NCI-H524 (cell line): Measurements from ENCODE around the gene KCNIP1.
A peak's percentile ranks its signal among the peaks of the same experiment; 100 is the strongest.

Source experiments
- DNase-seq, 2 experiments: peaks; one replicate each; lab custom pipeline; 2025; lab: John Stamatoyannopoulos, UW

The KCNIP1 gene

DNA sequence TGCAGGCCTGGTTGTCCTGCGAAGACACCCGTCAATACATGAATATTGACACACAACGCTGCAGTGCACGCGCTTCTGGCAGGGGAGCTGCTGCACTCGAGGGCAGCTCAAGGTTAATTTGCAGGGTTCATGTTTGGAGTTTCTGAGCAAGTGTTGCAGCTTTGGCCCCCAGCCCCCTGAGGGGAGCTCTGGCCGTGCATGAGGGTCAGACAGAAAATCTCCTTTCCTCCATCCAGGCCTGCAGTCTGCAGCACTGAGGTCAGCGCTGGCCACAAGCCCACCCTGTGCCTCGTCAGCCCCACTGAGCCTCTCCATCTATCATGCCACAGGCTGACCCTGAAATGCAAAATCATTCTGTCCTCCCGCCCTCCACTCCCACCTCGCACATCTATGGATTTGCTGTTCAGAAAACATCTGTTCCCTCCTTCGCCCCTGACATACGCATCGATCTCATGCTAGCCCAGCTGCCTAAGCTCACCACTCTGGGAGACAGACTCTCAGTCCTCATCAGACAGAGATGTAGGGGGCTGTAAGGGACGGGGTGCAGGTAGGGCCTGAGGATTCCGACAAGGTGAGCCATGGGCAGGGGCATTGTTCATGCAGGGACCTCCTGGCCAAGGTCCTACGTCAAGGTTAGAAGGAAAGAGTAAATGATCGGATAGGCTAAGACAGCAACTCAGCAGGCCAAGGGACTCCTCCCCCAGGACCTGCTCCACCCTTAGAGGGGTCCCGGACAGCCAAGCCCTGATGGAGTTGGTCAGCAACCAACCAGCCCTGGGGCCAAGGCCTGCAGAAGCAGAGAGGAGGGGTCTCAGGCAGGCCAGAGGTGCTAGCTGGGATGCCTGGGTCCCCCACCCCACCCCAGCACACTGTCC lies 125.1 kb downstream of the KCNIP1 start:
- peak; percentile 27 to 70 for DNase-seq

DNA sequence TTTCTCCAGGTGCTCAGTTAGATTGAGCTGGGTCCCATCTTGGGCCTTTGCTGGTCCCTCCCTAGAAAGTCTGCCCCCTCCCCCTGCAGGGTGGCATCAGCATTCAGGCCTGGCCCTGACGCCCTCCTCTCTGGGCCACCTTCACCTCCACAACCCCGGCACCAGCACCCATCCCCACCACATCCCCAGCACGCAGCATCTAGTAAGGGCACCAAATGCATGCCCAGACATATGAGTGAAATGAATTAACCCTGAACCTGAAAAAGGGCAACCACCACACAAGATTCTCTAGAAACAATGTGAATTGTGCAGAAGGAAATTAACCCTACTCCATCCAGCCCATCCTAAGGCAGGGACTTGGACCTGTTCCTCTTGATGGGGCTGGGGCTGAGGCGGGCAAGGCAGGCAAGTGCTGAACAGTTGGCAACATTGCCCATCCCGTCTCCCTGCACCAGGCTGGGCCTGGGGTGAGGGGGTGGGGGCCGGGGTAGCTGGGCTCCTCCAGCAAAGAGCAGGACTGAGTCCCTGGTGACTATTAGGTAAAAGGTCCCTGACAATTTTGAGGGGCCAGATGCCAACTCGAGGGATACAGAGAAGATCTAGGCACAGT lies 125.9 kb downstream of the KCNIP1 start:
- no peak for DNase-seq

GRCh38 chr5:170630226-170630625 lies 126.4 kb downstream of the KCNIP1 start:
- no peak for DNase-seq

- peak in 1 of 2 experiments; percentile 13 for DNase-seq
These were observed 126.9 kb downstream of the KCNIP1 start for GRCh38 chr5:170630711-170631141.

DNA sequence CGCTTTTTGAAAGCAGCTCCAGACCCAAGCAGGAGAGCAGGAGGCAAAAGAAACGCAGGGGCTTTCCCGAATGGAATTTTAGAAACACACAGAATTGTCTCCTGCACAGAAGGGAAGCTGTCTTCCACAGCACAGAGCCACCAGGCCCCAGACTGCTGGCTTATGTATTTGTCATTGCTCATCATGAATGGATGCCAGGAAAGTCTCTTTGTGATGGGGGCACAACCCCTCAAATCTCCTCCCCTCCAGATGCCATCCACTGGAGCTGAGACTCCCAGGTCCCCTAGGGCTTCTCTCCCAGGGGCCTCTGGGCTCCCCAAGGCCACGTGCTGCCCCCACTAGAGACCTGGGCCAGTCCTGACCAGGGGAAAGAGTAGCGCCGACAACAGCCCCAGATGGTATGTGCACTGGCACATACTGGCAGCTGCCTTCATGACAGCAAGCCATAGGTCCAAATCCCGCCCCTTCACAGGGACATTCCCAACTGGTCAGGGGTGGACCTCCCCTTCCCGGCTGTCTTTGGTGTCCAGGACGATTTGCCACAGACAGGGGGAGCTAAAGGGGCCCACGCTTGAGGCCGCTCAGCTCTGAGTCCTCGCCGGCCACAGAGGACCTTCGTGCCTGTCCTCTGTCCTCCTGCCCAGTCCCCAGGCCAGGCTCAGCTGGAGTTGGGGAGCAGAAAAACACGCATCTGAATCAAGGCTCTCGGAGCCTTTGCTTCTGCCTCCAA lies 127.8 kb downstream of the KCNIP1 start:
- DNase-seq, result peak in 1 of 2 experiments; percentile 49

- no peak for DNase-seq
These were observed 128.6 kb downstream of the KCNIP1 start for GRCh38 chr5:170632266-170632984.

GRCh38 chr5:170632985-170633234 lies 129.1 kb downstream of the KCNIP1 start:
- no peak for DNase-seq

- DNase-seq, result peak; percentile 61 to 71
These were observed 129.6 kb downstream of the KCNIP1 start for GRCh38 chr5:170633235-170634081.

DNA sequence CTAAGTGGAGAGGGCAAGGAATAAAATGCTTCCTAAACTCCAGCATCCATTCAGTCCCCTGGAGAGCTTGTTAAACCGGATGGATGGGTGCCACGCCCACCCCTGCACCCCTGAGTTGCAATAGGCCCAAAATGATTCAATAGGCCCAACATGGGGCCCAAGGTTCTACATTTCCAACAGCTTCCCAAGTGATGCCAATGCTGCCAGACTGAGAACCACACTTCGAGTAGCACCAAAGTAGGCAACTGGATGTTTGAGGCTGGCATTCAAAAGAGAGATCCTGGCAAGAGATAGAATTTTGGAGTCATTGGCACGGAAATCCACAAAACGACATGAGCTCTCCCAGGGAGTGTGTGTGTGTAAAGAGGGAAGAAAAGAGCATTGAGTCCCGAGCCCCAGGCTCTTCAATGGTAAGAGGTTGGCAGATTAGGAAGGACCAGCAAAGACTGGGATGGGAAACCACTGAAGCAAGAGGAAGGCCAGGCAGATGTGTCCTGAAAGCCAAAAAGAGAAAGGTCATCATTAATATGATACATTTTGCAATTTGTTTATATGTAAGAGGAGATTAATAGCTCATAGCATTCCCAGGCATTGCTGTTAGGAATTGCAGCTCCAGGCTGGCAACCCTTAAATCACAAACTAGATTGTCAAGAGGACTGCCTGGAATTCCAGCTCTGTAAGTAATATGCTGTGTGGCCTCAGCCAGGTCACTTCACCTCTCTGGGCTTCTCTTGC lies 130.6 kb downstream of the KCNIP1 start:
- no peak for DNase-seq

GRCh38 chr5:170635706-170636105 lies 131.9 kb downstream of the KCNIP1 start:
- DNase-seq, result no peak

DNA sequence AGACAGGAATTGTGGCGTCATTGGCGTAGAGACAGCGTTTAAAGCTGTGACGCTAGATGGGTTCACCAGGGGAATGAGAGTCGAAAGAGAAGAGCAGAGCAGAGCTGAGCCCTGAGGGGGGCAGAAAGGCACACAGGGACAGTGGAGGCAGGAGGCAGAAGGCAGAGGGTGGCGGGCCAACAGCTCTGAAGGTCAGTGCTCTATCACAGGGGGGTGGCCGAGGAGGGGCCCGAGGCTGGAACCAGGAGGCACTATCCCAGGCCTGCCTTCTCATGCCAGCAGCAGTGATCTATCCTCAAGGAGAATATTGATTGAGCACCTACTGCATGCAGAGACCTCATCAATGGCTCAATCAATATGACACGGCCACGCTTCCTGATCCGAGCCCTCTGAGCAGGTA lies 132.4 kb downstream of the KCNIP1 start:
- DNase-seq, result no peak

DNA sequence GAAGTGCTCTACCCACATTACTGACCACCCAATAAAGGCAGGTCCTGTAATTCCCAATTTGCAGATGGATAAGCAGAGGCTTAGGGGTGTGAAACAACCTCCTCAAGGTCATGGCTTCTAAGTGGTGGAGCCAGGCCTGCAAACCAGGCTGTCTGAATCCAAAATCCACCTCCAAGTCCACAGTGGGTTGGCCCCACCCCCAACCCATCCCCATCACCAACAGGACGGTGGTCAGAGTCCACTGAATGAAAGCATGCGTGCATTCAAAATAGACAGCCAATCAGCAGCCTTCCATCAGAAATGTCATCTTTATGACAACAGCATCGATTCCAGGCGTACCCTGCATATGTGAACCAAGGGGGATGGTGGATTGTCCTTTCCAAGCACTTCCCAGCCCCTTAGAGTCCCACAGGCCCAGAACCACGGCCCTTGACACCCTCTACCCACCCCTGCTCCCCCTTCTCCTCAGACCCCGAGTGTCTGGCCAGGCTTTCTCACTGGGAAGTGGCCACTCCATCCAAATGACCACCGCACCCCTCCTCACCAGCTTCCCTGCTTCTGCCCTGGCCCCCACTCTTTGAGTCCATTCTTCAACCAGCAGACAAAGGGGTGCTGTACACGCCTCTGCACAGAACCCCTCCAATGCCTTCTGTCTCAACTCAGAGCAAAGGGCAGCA lies 133.1 kb downstream of the KCNIP1 start:
- no peak for DNase-seq

DNA sequence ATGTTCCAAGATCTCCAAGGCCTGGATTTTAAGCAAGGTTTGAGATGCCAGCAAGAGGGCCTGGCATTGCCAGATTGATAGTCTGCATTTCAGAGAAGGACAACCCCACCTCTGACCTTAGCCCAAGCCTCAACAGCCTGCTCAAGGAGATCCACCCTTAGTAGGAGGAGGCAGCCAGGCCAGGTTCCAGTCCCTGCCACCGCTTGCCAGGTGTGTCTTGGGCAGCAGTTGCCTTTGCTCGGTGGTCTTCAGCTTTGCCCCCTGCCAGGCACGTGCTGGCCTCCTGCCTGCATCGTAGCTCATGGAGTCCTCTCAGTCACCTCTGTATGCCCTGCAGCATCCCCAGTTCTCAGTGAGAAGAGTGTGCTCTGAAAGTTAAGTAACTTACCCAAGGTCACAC lies 134.2 kb downstream of the KCNIP1 start:
- no peak for DNase-seq

DNA sequence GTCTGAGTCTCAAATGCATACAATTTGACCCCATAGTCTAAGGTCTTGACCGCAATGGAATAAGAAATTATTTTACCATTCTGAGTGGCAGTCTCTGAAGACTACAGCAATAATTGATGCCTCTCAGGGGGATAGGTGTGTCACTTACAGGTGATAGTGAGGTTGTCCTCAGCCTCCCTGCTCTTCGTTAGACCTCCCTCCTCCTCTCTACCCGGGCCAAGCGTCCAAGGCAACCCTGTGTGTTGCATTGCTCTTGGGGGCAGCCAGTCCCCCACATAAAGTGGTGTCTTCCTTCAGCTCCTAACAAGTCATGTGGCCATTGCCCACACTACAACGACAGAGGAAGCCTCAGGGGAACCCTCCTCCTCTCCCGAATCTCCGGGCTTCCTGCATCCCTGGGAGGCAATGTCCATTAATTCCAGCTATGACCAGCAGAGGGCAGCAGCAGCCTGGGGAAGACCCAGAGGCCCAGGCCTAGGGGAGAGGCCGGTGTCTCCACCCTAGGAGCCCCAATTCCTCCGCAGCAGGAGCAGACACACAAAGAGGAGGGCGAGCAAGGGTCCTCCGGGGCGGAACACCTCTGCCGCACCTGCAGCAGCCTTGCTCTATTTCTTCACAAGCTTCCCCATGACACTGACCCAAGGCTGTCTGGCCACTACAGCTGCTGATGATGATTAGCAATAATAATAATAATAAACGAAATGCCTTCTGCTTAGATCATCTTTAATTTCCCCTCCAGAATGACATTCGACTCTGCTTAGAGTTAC lies 134.8 kb downstream of the KCNIP1 start:
- peak; percentile 56 to 65 for DNase-seq

DNA sequence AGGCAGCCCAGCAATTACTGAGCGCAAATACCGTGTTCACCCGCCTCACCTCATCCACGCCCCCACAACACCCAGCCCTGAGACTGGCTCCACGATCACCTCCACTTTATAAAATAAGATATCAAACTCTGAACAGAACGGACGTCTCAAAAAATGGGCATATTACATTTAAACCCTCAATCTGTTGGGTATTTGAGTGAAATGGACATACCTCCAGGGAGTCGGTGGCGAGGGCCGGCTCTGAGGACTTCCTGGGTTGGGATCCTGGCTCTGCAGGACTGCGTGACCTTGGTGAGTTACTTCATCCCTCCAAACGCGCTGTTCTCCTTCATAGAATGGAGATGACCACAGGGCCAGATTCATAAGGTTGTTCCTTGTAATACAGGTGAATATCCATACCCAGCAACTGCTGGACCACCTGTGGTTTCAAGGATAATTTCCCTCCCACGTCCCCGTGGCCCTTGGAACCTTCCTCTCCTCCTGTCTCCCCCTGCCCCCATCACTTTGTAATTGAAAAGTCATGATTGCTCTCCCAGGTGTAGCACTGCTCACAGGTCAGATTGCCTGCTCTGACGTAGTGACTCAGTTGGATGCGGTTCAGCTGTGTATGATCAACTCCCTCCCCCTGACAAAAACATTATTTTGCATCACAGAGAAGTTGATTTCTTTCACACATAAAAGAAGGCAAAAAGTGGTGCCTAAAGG lies 135.6 kb downstream of the KCNIP1 start:
- no peak for DNase-seq

GRCh38 chr5:170640731-170641588 lies 137.1 kb downstream of the KCNIP1 start:
- DNase-seq, result no peak

DNA sequence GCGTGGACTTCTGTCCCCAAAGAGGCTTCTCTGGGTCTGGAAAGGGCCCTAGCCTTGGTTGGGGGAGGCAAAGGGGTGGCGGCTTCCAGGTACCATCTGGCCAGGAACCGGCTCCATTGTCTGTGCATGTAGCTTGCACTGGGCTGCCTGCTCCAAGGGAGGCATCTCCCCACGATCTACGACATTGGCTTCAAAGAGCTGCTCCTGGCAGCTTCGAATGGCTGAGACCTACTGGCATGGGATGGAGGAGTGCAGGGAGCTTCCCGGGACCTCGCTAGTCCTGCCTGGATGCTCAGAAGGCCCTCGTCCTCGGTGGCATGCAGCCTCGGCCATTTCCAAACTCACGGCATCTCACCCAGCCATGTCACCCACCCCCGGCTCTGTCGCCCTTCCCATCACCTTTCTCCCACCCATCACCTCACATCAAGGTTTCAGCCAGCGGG lies 137.8 kb downstream of the KCNIP1 start:
- DNase-seq, result no peak
